ENCODE data around the gene SNAI3.

Gene SNAI3

GRCh38 chr16:88705076-88705684 lies 18.9 kb upstream of the SNAI3 start:
- H3K4me3 ChIP-seq (ENCODE audit: control insufficient read depth, low read depth, low read length) = peak overlapping the region; percentile 52
- no peak for TF ChIP-seq CTCF (conservative IDR thresholded peaks at IDR 0.05; ENCODE audit: control insufficient read depth, insufficient read depth, low read depth, low read length)

GRCh38 chr16:88703486-88704309 lies 17.4 kb upstream of the SNAI3 start:
- H3K4me3 ChIP-seq (ENCODE audit: control insufficient read depth, low read depth, low read length) = no peak overlapping the region

More at GRCh38 chr16:88705076-88705684, 18.9 kb upstream of the SNAI3 start:
- DNase-seq (ENCODE audit: low read depth) = peak; percentile 21

GRCh38 chr16:88702371-88703210 lies 16.3 kb upstream of the SNAI3 start:
- no peak for TF ChIP-seq CTCF (conservative IDR thresholded peaks at IDR 0.05; ENCODE audit: control insufficient read depth, insufficient read depth, low read depth, low read length)
- no peak for DNase-seq (ENCODE audit: low read depth)
- H3K4me3 ChIP-seq (ENCODE audit: control insufficient read depth, low read depth, low read length) = no peak overlapping the region

More at GRCh38 chr16:88703486-88704309, 17.4 kb upstream of the SNAI3 start:
- no peak for TF ChIP-seq CTCF (conservative IDR thresholded peaks at IDR 0.05; ENCODE audit: control insufficient read depth, insufficient read depth, low read depth, low read length)
- DNase-seq (ENCODE audit: low read depth) = no peak

- no peak for TF ChIP-seq CTCF (conservative IDR thresholded peaks at IDR 0.05; ENCODE audit: control insufficient read depth, insufficient read depth, low read depth, low read length)
- H3K4me3 ChIP-seq (ENCODE audit: control insufficient read depth, low read depth, low read length) = no peak overlapping the region
- no peak for DNase-seq (ENCODE audit: low read depth)
These were observed 15.5 kb upstream of the SNAI3 start for GRCh38 chr16:88701581-88702370.

- DNase-seq (ENCODE audit: low read depth) = peak; percentile 76
- no peak overlapping the region for H3K4me3 ChIP-seq (ENCODE audit: control insufficient read depth, low read depth, low read length)
- TF ChIP-seq CTCF (conservative IDR thresholded peaks at IDR 0.05; ENCODE audit: control insufficient read depth, insufficient read depth, low read depth, low read length) = no peak
These were observed 14.6 kb upstream of the SNAI3 start for GRCh38 chr16:88700636-88701482.
